T follicular helper cell (primary cell): ENCODE measurements around the gene DHX29.
"Not testable (repeated sequence)": the region's sequence is repeated elsewhere in the genome, so short reads cannot be mapped to it uniquely, and the experiment has no call there.

Source experiments
- DNase-seq: peaks from one replicate; pipeline ENCODE4 v3.0.0-alpha.2; 2020; ENCODE audit warnings: low read depth
- total RNA-seq, 2 experiments: gene quantifications; one replicate each; lab custom pipeline; 2026; lab: John Stamatoyannopoulos, UW

DHX29 gene
- 68.0 to 74.8 reads per million in 2 experiments for total RNA-seq

GRCh38 chr5:55307383-55308253 is at the start of gene DHX29, which contains the start of gene MTREX:
TSS of gene DHX29 (minus strand) at chr5:55307694. CDS start at chr5:55307573, 121 bp downstream.
TSS of gene MTREX (plus strand) at chr5:55307989. CDS start at chr5:55308014, 25 bp downstream.
- DNase-seq = peak; percentile 80

- DNase-seq = no peak
Measured at GRCh38 chr5:55356896-55357295, 49.4 kb upstream of the DHX29 start.

GRCh38 chr5:55350754-55351153 is 43.3 kb upstream of the DHX29 start:
- DNase-seq = no peak

- DNase-seq = no peak
Measured at GRCh38 chr5:55347786-55348185, 40.3 kb upstream of the DHX29 start.

- no peak for DNase-seq
Measured at GRCh38 chr5:55345327-55345726, 37.8 kb upstream of the DHX29 start.

GRCh38 chr5:55344392-55344992 is 37.0 kb upstream of the DHX29 start:
- peak; percentile 40 for DNase-seq

GRCh38 chr5:55343609-55344008 is 36.1 kb upstream of the DHX29 start:
- no peak for DNase-seq

- DNase-seq = no peak
Measured at GRCh38 chr5:55343107-55343506, 35.6 kb upstream of the DHX29 start.

GRCh38 chr5:55338810-55339243 is 31.3 kb upstream of the DHX29 start:
- no peak for DNase-seq

GRCh38 chr5:55338092-55338613 is 30.7 kb upstream of the DHX29 start:
- DNase-seq = no peak

- no peak for DNase-seq
Measured at GRCh38 chr5:55333811-55334210, 26.3 kb upstream of the DHX29 start.

GRCh38 chr5:55333017-55333416 is 25.5 kb upstream of the DHX29 start:
- no peak for DNase-seq

GRCh38 chr5:55331321-55331720 is 23.8 kb upstream of the DHX29 start:
- no peak for DNase-seq

GRCh38 chr5:55327281-55327680 is 19.8 kb upstream of the DHX29 start:
- DNase-seq = no peak

- DNase-seq = no peak
Measured at GRCh38 chr5:55325621-55326020, 18.1 kb upstream of the DHX29 start.

- no peak for DNase-seq
Measured at GRCh38 chr5:55324815-55325418, 17.4 kb upstream of the DHX29 start.

- DNase-seq = no peak
Measured at GRCh38 chr5:55324006-55324405, 16.5 kb upstream of the DHX29 start.

- DNase-seq = no peak
Measured at GRCh38 chr5:55320571-55320970, 13.1 kb upstream of the DHX29 start.

- DNase-seq = no peak
Measured at GRCh38 chr5:55319491-55319890, 12.0 kb upstream of the DHX29 start.

GRCh38 chr5:55318237-55318636 is 10.7 kb upstream of the DHX29 start:
- not testable (repeated sequence) for DNase-seq

- no peak for DNase-seq
Measured at GRCh38 chr5:55316837-55317236, 9.3 kb upstream of the DHX29 start.

GRCh38 chr5:55316289-55316688 is 8.8 kb upstream of the DHX29 start:
- no peak for DNase-seq
